MM.1S (cell line): ENCODE data around the gene ADAM23.

ENCODE experiments used
- EZH2 ChIP-seq: fragments of 300-600 bp; sonication (generic); optimal IDR thresholded peaks from 2 replicates; pipeline ENCODE3; 2017; ENCODE audit warnings: low read depth, mild to moderate bottlenecking, antibody characterized with exemption, low read length, mixed read lengths
- EZH2phosphoT487 ChIP-seq: fragments of 300-600 bp; sonication (generic); IDR thresholded peaks from 2 replicates; pipeline ENCODE4 v1.6.1; 2018; ENCODE audit warnings: antibody characterized with exemption, low read length
- TF ChIP-seq, protein P1 (sequence below): fragments of 300-600 bp; sonication (generic); IDR thresholded peaks from 2 replicates; pipeline ENCODE4 v1.5.1; 2016; ENCODE audit warnings: antibody characterized with exemption, low read length, mixed read lengths

DNA sequence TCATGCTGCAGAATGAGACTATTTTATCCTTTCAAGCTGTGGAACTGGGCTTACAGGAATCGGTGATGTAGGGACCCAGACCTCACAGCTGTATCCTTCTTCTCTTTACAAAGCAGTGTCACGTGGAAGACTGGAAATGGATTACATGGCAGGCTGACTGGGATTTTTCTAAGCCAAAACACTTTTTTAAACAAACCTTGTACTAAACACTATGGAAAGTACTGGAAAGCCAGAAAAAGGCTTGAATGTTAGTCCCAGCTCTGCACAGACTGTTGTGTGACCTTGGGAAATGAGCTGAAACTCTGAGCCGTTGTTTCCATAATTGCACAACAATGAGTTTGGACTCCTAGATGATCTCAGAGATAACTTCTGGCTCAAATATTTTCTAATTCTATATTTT is 7.6 kb upstream of the ADAM23 start:
- TF ChIP-seq, protein P1, sequence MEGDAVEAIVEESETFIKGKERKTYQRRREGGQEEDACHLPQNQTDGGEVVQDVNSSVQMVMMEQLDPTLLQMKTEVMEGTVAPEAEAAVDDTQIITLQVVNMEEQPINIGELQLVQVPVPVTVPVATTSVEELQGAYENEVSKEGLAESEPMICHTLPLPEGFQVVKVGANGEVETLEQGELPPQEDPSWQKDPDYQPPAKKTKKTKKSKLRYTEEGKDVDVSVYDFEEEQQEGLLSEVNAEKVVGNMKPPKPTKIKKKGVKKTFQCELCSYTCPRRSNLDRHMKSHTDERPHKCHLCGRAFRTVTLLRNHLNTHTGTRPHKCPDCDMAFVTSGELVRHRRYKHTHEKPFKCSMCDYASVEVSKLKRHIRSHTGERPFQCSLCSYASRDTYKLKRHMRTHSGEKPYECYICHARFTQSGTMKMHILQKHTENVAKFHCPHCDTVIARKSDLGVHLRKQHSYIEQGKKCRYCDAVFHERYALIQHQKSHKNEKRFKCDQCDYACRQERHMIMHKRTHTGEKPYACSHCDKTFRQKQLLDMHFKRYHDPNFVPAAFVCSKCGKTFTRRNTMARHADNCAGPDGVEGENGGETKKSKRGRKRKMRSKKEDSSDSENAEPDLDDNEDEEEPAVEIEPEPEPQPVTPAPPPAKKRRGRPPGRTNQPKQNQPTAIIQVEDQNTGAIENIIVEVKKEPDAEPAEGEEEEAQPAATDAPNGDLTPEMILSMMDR: no peak
- no peak for TF ChIP-seq EZH2
- no peak for TF ChIP-seq EZH2phosphoT487
